Glomerular endothelial cell (primary cell): Measurements from ENCODE around the gene UBAC2. TPM values are rescaled to one million over a fixed set of nuclear protein-coding genes. Genes with fewer than 3 reads are reported as not detected.
A peak's percentile ranks its signal among the peaks of the same experiment; 100 is the strongest.

ENCODE experiments used
- DNase-seq: peaks from one replicate; pipeline ENCODE4 v3.0.0-alpha.2; 2011; ENCODE audit warnings: low read depth, low spot score; ENCODE audit errors: extremely low read depth
- total RNA-seq: library from RNA; depleted of rRNA; stranded (reverse); fragments of >200 nt; gene quantifications from 2 replicates; pipeline ENCODE4 v1.2.3, GENCODE V29; 2015

Gene UBAC2
- total RNA-seq, 1 donor from 2014 or later: 49.3 TPM

DNA sequence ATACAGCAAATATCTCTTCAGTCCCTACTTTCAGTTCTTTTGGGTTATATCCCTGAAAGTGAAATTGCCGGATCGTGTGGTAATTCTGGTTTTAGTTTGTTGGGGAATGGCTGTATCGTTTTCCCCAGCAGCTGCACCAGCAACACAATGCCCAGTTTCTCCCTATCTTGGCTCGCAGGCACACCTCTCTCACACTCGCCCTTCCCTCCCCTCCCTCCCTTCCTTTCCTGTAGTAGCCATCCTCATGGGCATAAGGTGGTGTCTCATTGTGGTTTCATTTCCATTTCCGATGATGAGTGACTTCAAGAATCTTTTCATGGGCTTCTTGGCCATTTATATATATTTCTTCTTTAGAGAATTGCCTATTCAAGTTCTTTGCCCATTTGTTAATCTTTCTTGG lies 66.2 kb downstream of the UBAC2 start:
- DNase-seq: no peak

DNA sequence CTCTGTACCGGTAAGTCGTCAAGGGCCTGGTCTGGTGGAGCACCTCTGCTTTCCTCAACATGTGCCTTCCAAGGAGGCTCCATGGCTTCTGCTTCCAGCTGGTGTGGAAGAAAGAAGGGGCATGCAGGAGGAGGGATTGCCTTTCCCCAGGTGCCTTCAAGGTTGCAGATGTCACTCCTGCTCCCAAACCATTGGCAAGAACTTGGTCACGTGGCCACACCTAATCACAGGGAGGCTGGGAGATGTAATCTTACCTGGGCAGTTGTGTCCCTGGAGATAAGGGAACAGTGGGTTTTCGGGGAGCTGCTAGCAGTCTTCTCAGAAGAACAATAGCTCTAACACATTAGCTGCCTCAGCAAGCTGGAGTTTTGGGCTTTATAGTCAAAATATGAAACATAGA lies 67.3 kb downstream of the UBAC2 start:
- DNase-seq: no peak

DNA sequence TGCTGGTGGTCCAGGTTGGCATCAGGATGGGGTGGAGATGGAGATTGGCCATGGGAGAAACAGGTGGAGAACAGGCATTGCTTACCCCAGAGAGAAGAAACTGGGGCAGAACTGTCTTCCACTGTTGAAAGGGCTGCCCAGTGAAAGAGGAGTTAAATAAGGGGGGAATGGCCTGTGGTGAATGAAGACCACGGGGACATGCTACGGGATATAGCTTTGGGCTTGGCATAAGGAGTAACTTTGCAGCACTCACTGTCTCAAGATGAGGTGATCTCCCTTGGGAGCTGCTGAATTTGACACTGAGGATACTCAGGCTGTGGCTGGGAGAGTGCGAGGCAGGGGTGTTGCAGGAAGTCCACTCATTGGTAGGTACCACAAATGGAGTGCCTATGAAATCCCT lies 68.2 kb downstream of the UBAC2 start:
- no peak for DNase-seq

- DNase-seq: peak; percentile 29
Observed at GRCh38 chr13:99269627-99270241, 69.1 kb downstream of the UBAC2 start.

- no peak for DNase-seq
Observed at GRCh38 chr13:99270518-99270917, 69.9 kb downstream of the UBAC2 start.

GRCh38 chr13:99271249-99271648 lies 70.6 kb downstream of the UBAC2 start:
- no peak for DNase-seq

GRCh38 chr13:99272481-99272880 lies 71.8 kb downstream of the UBAC2 start:
- no peak for DNase-seq

GRCh38 chr13:99273128-99273527 lies 72.5 kb downstream of the UBAC2 start:
- no peak for DNase-seq

- DNase-seq: no peak
Observed at GRCh38 chr13:99275093-99275469, 74.4 kb downstream of the UBAC2 start.

DNA sequence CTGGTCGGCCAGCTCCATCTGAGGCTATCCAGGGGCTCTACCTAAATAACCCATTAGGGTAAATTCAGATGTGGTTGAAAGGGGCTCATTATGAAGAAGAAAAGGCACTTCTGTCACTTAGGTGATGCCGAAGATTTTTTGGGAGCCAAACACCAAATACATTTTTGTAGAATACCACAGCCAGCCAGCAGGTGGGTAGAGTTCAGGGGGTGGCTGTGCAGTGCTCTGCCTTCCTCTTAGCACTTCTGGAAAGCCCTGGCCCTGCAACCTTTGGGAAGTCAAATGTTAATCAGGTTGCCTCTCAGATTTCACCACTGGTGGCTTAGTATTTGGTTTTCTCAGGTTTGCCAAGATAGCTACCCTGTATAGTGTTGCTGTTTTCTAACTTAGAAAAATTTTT lies 76.1 kb downstream of the UBAC2 start:
- DNase-seq: no peak

DNA sequence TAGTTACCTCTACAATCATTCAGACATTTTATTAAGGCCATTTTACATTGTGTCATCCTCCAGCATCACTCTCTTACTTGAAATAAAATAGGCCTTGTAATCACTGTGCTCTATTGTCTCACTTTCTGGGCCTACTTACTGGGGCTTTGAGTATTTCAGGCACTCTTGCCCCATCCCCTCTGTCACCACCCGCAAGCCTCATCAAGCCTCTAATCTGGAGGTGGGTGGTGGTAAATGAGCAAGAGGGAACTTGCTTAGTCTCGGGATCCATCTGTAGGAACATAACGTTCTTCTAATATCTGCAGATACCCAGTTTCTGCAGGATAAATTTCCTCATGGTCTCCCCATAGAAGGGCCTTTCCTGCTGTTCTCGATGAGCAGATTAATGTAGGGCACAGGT lies 77.0 kb downstream of the UBAC2 start:
- no peak for DNase-seq

- no peak for DNase-seq
Observed at GRCh38 chr13:99278200-99278599, 77.5 kb downstream of the UBAC2 start.

GRCh38 chr13:99278843-99279242 lies 78.2 kb downstream of the UBAC2 start:
- no peak for DNase-seq

DNA sequence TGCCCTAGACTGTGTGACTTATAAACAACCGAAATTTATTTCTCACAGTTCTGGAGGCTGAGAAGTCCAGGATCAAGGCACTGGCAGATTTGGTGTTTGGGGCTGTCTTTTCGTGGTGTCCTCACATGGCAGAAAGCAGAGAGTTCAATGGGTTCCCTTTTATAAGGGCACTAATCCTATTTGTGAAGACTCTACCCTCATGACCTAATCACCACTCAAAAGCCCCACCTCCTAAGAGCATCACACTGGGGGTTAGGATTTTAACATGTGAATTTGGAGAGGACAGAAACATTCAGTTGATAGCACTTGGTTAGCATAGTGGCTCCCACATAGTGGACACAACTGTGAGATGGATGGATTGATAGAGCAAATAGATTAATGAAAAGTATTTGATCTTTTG lies 79.0 kb downstream of the UBAC2 start:
- DNase-seq: no peak

- DNase-seq: no peak
Observed at GRCh38 chr13:99280166-99280565, 79.5 kb downstream of the UBAC2 start.

GRCh38 chr13:99281811-99282263 lies 81.2 kb downstream of the UBAC2 start:
- DNase-seq: no peak

DNA sequence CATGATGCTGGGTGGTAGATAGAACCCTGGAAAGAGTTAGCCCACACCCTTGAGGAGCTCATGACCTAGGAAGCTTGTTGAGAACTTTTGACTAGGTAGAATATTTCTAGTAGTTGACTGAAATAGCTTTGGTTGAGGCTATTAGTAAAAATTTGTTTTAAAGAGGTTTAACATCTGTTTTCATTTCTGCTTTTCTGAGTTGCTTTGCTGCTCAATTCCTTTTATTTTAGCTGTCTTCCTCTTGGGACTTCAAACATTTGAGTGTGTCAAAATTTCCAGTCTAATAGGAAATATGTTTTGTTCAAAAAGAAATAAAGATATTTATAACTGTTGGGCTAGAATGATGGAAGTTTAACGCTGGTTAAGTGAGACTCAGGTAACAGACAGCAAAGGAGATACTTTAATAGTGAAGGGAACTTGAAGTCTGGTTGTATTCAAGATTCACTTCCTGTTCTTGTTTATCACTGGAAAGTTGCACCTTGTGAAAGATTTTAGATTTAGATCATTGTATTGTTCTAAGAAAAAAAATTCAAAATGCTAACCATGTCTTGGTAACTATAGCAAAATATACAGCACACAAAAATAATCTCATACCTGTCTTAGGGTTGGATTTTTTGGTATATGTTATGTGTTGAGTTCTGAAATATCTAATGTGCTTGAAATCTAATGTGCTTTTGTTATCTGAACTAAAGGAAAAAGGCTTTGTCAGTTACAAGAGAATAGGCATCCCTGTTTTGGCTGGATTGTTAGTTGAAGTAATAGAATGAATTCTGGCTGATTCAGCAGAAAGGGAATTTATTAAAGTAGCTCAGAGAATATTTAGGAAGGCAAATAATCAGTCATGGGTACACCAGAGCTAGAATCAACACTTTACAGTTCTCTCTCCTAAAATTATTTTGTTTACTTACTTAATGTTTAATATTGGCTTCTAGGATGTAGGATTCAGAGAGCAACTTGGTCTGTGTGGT lies 81.9 kb downstream of the UBAC2 start:
- DNase-seq: no peak

DNA sequence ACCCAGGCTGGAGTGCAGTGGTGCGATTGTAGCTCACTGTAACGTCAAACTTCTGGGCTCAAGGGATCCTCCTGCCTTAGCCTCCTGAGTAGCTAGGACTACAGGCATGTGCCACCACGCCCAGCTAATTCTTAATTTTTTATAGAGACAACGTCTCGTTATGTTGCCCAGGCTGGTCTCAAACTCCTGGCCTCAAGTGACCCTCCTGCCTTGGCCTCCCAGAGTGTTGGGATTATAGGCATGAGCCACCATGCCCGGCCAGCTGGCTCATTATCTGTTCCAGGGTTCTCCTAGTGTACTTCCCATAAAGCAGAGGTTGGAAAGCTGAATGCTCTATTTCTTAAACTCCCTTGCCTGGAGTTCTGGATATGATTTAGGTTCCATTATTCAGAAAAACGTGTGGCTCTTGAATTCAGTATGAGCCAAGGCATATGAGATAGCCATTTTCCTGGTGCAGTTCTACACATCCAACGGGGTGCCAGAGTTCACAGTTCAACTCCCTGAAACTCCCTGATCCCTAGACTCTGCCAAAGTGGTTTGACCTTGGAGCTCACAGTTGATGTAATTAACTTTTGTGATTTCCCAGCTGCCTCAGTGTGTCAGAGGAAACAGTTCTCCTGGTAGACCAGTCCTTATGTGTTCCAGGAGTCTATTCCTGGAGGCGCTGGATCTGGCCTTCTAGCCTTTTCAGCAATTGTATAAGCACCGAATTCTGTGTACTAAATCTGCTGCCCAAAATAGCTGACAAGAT lies 85.0 kb downstream of the UBAC2 start:
- no peak for DNase-seq

GRCh38 chr13:99287551-99287950 lies 86.9 kb downstream of the UBAC2 start:
- no peak for DNase-seq

- no peak for DNase-seq
Observed at GRCh38 chr13:99288089-99288488, 87.4 kb downstream of the UBAC2 start.

DNA sequence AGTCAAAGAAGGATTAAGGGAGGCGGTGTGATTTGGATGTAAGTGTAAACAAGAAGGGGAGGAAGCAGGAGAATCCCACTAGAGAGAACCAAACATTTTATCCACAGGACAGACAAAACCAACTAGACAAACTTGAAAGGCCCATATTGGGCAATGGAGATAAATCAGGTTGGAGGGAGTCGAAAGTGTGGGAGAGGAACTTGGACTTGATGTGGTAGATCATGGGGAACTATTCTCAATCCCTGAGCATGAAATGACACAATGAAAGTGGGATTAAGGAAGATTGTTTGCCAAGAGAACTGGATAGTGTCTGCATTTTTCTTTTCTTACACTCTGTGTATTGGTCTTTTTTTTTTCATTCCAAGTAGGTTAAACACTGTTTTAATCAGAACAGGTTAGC lies 88.6 kb downstream of the UBAC2 start:
- DNase-seq: no peak
